Medulla oblongata (tissue), 1 donor: Measurements from ENCODE around the gene ATXN1.

Source experiments
- DNase-seq: peaks from one replicate; pipeline ENCODE4 v3.0.0-alpha.2; 2015; ENCODE audit errors: extremely low spot score

The ATXN1 gene

DNA sequence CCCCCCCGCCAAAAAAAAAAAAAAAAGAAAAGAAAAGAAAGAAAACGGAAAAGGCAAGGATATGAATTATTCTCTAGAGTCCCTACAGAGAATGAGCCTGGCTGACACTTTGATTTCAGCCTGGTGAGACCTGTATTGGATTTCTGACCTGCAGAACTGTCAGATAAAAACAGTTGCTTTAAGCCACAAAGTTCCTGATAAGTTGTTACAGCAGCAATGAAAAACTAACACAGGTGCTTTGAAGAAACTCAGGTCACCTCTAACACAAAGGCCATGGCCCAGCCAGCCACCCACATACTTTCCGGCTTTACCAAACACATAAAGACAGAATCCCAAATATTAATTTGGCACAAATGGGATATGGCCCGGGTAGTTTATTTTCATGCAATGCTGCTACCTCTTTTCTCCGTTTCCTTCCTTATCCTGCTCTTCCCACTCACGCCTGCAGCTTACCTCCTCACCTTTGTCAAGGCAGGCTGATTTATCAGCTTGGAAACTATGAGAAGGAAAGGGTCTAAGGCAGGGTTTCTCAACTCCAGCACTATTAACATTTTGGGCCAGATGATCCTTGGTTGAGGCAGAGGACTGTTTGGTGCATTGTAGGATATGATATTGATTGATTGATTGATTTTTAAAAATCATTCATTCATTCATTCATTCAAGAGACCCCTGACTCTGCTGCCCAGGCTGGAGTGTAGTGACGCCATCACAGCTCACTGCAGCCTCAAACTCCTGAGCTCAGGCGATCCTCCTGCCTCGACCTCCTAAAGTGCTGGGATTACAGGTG is 88.1 kb downstream of the ATXN1 start:
- DNase-seq = no peak

DNA sequence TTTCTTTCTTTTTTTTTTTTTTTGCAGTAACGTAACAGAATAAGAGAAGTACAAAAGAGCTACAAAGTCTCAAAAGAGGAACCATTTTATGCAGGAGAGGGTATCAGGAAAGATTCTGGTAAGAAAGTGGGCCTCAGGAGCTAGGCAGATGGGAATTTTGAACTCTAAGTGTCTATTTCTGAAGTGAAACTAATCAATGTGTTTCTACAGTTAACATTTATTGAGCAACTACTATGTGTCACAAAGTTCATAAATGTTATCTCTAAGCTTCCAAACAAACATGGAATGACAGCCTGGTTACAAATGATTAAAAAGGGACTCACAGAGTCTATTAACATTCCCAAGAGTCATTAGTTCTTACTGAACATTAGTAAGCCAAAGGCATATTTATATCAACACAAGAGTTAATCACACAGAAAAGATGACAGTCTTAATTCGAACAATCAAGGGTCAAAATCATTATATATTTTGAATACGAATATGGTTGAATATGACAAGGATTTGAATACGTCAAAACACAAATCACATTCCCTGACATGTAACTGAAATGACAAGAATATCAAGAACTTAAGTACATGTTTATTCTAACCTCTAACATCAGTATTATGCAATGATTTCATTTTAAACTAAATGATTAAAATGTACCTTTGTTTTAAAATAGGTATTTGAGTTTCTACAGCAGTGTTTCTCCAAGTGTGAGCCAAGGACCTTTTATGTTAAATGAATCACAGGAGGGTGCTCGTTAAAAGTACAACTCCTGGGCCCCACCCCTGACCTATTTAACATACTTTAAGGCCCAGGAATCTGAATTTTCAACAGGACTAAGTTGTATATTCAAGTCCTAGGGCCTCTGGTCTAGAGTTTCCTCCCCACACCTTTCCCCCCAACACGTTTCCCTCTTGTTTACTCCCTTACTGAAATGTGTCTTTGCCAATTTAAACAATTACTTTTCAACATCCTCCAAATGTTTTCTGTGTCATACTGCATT is 89.7 kb downstream of the ATXN1 start:
- no peak for DNase-seq

DNA sequence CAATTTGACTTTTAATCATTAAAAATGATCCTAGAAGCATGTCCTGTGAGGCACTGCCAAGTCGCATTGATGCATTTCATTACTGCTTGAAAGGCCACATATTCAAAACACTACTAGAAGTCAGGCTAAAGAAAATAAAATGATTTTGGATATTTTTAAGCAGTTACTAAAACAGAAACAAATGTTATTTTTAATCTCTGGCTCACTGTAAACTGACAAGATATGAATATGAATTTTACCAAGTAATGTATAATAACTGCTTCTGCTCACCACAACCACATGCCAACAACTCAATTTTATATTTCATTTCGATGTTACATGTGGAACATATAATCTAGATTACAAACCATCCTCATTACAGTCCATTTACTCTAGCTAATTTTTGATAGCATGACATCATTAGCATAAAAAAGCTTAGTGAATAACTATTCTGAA is 90.6 kb downstream of the ATXN1 start:
- no peak for DNase-seq

DNA sequence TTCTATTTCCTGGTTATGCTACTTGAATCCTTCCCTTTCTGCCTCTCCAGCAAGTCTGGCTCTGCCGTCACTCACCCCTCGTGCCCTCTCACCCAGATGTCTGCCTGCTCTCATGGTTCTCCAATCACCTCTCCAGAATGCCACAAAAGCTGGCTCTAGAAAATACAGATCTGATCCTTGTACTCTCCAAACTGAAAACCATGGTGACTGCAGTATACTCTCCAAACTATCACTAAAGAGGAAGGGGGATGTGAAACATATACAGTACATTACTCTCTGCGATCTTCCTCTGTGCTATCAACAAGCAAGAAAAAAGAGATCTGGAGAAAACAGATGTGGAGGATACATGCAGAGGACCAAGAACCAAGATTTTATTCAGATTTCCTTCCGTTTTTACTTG is 91.1 kb downstream of the ATXN1 start:
- peak; percentile 41 for DNase-seq

DNA sequence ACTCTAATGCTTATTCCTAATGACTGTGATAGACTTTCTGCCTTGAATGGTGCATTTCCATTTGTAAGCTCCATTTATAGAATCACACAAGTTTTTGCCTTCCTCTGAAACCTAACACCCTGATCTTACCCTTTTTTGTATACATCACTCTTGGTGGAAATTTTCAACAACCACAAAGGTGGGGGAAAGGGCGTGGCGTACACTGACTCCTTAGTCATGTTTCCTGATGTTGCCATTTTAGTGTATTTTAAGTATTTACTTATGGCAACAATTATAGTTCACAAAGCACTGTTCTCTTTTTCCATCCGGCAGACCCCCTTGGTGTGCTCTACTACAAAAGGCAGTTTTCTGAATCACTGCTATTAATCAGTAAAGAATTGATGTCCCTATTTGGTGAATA is 92.0 kb downstream of the ATXN1 start:
- no peak for DNase-seq

DNA sequence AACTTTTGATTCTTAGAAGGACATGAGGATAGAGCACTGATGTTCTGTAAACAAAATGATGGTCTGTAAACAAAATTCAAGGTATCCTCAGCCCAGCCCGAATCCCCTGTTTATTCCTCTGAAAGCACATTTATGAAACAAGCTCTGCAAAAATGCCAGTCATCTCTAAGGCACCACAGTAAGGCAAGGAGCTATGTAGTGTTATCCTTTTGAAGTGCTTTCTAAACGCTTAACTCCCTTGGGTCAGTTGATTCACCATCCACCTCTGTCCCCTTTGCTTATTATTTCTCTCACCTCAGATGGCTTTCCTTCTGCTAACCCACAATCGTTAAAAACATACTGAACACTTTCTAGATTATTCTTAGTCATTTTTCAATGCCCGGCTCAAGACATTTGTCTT is 93.8 kb downstream of the ATXN1 start:
- no peak for DNase-seq

DNA sequence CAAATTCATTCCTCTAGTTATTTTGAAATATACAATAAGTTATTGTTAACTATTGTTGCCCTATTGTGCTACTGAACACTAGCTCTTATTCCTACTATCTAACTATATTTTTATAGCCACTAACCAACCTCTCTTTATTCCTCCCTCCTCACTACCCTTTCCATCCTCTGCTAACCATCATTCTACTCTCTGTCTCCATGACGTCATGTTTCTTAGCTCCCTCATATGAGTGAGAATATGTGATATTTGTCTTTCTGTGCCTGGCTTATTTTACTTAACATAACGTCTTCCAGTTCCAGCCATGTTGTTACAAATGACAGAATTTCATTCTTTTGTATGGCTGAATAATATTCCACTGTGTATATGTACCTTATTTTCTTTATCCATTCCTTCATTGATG is 95.3 kb downstream of the ATXN1 start:
- DNase-seq = no peak

DNA sequence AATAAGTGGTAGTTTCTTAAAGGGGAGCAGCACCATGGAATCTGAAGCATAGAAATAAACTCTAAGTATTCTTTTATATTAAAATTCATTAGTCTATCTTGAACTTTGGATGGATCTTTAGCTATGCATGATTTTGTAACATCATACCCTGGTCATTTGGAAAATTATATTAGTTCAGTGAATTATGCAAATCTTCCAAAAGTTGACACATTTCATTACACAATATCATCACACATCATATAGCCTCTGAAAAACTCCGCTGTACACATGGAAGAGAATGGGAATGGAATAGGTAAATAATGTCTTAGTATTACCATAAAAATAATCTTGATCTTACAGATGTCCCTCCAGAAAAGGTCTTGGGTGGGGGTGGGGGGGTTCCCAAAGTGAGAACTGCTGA is 96.1 kb downstream of the ATXN1 start:
- DNase-seq = no peak

GRCh38 chr6:16663901-16664300 is 97.4 kb downstream of the ATXN1 start:
- no peak for DNase-seq

GRCh38 chr6:16660157-16660497 is 101.1 kb downstream of the ATXN1 start:
- DNase-seq = no peak

DNA sequence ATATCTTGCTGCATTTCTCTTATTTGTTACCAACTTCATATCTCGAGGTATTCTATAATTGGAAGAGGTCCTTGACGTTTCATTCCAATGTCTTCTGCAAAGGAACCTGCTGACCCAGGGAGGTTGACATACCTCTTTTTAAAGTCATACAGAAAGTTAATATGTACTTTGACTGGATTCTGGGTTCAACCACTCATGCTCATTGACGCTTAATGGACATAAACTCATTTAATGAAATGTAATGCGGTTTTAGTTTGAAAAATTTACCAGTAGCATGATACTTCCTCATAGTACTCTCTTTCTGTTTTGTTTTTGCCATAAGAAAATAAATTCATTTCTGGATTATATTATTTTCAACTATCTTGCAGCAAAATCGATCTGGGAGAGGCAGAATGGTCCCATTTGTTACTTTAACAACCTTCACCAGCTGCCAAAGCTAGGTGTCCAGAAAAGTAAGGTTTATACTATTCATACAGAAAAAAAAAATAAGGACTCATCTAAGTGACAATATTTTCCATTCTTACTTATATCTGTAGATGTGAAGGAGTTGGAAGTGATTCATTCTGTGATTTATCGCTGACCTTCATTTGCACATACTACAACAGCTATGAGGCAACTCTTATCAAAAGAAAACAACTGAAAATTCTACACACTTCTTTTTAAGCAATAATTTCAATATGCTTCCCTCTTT is 101.6 kb downstream of the ATXN1 start:
- DNase-seq = no peak

- DNase-seq = no peak
Observed at GRCh38 chr6:16658348-16659034, 102.8 kb downstream of the ATXN1 start.

DNA sequence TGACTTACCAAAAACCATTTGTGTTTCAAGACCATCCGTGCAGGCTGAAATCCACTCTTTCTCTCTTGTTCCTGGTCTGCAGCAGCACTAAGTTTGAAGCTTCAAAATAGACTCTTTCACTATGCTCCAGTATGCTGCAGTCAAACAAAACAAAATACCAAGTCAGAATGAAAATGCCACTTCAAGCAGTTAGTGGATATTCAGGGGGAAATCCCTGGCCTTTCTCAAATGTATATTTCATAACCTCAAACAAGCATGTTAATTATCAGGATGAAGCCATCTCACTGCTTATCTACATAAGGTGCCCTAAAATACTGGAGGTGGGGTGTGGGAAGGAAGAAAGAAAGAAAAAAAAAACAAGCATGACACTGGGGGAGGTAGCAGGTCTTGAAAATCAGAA is 103.5 kb downstream of the ATXN1 start:
- no peak for DNase-seq

DNA sequence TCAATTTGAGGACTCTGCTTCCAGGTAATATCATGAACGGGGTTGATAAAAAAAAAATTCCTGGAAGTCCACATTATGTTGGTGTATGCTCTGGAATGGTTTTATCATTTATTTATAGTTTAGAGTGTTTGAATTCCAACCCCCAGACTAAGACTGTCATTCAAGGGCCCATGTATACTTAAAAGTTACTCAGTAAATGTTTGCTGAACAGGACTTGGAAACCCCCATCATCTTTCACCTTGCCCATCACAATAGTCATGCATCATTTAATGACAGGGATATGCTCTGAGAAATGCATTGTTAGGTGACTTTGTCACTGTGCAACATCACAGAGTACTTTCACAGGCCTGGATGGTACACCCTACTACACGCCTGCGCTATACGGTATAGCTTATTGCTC is 104.8 kb downstream of the ATXN1 start:
- no peak for DNase-seq

- DNase-seq = no peak
Observed at GRCh38 chr6:16654701-16655100, 106.6 kb downstream of the ATXN1 start.

DNA sequence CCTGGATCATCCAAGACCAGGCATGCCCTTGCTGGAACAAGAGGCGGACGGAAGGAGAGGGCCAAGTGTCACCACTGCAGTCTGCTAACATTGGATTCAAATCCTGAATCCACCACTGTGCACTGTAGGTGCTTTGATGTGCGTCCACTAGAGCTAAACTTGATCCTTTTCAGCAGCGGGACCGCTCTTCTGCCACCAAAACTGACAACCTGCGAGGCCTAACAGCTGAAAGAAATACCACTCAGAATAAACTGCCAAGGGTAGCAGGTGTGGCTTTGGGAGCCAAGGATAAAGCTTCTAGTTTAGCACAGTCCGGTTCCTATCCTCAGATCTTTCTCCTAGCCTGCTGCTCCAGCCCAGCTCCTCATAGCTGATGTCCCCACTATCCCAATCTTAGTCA is 108.0 kb downstream of the ATXN1 start:
- DNase-seq = no peak

DNA sequence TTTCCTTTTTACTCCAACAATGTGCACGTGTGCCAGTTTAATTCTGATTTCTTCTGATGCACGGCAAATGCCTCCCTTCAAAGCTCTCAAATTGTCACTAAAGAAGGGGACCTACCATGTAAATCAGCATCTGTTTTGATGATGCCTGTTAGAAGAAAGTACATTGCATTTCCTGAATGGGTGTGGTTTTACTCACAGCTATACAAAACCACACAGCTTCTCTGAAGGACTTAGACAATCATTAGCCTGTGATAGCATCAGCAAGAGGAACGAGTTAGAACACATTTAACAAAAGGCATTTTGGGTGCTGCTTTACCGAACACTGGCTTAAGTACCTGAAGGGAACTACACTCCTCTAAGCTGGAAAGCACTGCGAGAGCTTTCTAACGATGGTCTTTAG is 109.4 kb downstream of the ATXN1 start:
- DNase-seq = no peak

- no peak for DNase-seq
Observed at GRCh38 chr6:16649890-16650289, 111.4 kb downstream of the ATXN1 start.

GRCh38 chr6:16649241-16649640 is 112.0 kb downstream of the ATXN1 start:
- no peak for DNase-seq

- DNase-seq = no peak
Observed at GRCh38 chr6:16648003-16648402, 113.3 kb downstream of the ATXN1 start.

DNA sequence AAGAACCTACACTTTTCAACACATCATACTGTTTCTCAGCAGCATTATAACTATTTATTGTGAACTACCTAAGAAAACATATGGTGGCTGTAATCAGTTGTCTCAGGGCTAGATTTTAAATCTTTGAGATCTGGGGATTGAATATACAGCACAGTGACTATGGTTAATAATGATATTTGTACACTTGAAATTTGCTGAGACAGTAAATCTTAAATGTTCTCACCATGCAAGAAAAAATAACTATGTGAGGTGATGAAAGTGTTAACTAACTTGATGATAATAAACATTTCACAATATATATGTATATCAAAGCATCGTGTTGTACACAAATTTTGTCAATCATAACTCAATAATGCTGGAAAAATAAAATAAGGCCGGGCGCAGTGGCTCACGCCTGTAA is 113.8 kb downstream of the ATXN1 start:
- DNase-seq = no peak
